MM.1S (cell line): ENCODE measurements around the gene C13orf46.

Experiments used
- DNase-seq: peaks from one replicate; pipeline ENCODE4 v3.0.0-alpha.2; 2015
- H2AFZ ChIP-seq: fragments of 300-600 bp; sonication (generic); 2 replicates; pipeline ENCODE4 v1.6.0; 2016; ENCODE audit warnings: antibody characterized with exemption, low read length
- H3F3A ChIP-seq: fragments of 300-600 bp; sonication (generic); 2 replicates; pipeline ENCODE4 v1.6.1; 2016; ENCODE audit warnings: mild to moderate bottlenecking, antibody characterized with exemption, low read length, moderate library complexity, mixed read lengths; ENCODE audit not compliant: insufficient read depth
- H3K27ac ChIP-seq: fragments of 300-600 bp; sonication (generic); 2 replicates; pipeline ENCODE4 v1.5.1; 2016; ENCODE audit warnings: mild to moderate bottlenecking, low read length
- H3K27me3 ChIP-seq: fragments of 300-600 bp; sonication (generic); replicated peaks from 2 replicates; pipeline ENCODE4 v1.6.0; 2016; ENCODE audit warnings: low read length; ENCODE audit not compliant: insufficient read depth
- H3K36me3 ChIP-seq: fragments of 300-600 bp; sonication (generic); replicated peaks from 2 replicates; pipeline ENCODE4 v1.6.1; 2016; ENCODE audit warnings: mild to moderate bottlenecking, low read length, mixed read lengths; ENCODE audit not compliant: insufficient read depth
- H3K4me1 ChIP-seq: fragments of 300-600 bp; sonication (generic); 2 replicates; pipeline ENCODE4 v1.6.1; 2016; ENCODE audit warnings: low read length, mixed read lengths
- H3K4me2 ChIP-seq: fragments of 300-600 bp; sonication (generic); 2 replicates; pipeline ENCODE4 v1.6.0; 2016; ENCODE audit warnings: low read depth, low read length
- H3K4me3 ChIP-seq: fragments of 300-600 bp; sonication (generic); 2 replicates; pipeline ENCODE4 v1.5.1; 2016; ENCODE audit warnings: low read length, mixed read lengths
- H3K79me2 ChIP-seq: fragments of 300-600 bp; sonication (generic); 2 replicates; pipeline ENCODE4 v1.6.1; 2016; ENCODE audit warnings: mixed run types, low read length, mixed read lengths
- H3K9ac ChIP-seq: fragments of 300-600 bp; sonication (generic); 2 replicates; pipeline ENCODE4 v1.6.1; 2016; ENCODE audit warnings: low read length, mixed read lengths
- H3K9me2 ChIP-seq: fragments of 300-600 bp; sonication (generic); replicated peaks from 2 replicates; pipeline ENCODE4 v1.6.1; 2016; ENCODE audit warnings: mild to moderate bottlenecking, low read length, mixed read lengths; ENCODE audit not compliant: insufficient read depth
- H3K9me3 ChIP-seq: fragments of 300-600 bp; sonication (generic); replicated peaks from 2 replicates; pipeline ENCODE4 v1.6.1; 2016; ENCODE audit warnings: mild to moderate bottlenecking, low read length, mixed read lengths; ENCODE audit not compliant: insufficient read depth
- H4K20me1 ChIP-seq: fragments of 300-600 bp; sonication (generic); 2 replicates; pipeline ENCODE4 v1.6.1; 2016; ENCODE audit warnings: mild to moderate bottlenecking, low read length, moderate library complexity, mixed read lengths; ENCODE audit not compliant: insufficient read depth
- EZH2 ChIP-seq: fragments of 300-600 bp; sonication (generic); optimal IDR thresholded peaks from 2 replicates; pipeline ENCODE3; 2017; ENCODE audit warnings: low read depth, mild to moderate bottlenecking, antibody characterized with exemption, low read length, mixed read lengths
- EZH2phosphoT487 ChIP-seq: fragments of 300-600 bp; sonication (generic); IDR thresholded peaks from 2 replicates; pipeline ENCODE4 v1.6.1; 2018; ENCODE audit warnings: antibody characterized with exemption, low read length
- TF ChIP-seq, protein P1 (sequence below): fragments of 300-600 bp; sonication (generic); IDR thresholded peaks from 2 replicates; pipeline ENCODE4 v1.5.1; 2016; ENCODE audit warnings: antibody characterized with exemption, low read length, mixed read lengths

The C13orf46 gene

GRCh38 chr13:113955235-113955634 is 18.6 kb downstream of the C13orf46 start:
- H3K9me3 ChIP-seq, result no peaks in the 10 kb centered on the region
- no peaks in the 10 kb centered on the region for H3K27me3 ChIP-seq
- H3K4me1 ChIP-seq, result no peaks in the 10 kb centered on the region
- no peaks in the 10 kb centered on the region for H3K36me3 ChIP-seq
- no peak overlapping the region for H3K9ac ChIP-seq
- H3K79me2 ChIP-seq, result no peaks in the 10 kb centered on the region
- H3K4me3 ChIP-seq, result no peak overlapping the region
- H3K9me2 ChIP-seq, result no peaks in the 10 kb centered on the region
- H3K4me2 ChIP-seq, result no peak overlapping the region
- H2AFZ ChIP-seq, result no peak overlapping the region
- no peak overlapping the region for H3K27ac ChIP-seq
- no peaks in the 10 kb centered on the region for H3F3A ChIP-seq
- no peak for TF ChIP-seq EZH2phosphoT487
- TF ChIP-seq, protein P1, sequence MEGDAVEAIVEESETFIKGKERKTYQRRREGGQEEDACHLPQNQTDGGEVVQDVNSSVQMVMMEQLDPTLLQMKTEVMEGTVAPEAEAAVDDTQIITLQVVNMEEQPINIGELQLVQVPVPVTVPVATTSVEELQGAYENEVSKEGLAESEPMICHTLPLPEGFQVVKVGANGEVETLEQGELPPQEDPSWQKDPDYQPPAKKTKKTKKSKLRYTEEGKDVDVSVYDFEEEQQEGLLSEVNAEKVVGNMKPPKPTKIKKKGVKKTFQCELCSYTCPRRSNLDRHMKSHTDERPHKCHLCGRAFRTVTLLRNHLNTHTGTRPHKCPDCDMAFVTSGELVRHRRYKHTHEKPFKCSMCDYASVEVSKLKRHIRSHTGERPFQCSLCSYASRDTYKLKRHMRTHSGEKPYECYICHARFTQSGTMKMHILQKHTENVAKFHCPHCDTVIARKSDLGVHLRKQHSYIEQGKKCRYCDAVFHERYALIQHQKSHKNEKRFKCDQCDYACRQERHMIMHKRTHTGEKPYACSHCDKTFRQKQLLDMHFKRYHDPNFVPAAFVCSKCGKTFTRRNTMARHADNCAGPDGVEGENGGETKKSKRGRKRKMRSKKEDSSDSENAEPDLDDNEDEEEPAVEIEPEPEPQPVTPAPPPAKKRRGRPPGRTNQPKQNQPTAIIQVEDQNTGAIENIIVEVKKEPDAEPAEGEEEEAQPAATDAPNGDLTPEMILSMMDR, result no peak
- no peak for TF ChIP-seq EZH2
- no peak for DNase-seq
- no peaks in the 10 kb centered on the region for H4K20me1 ChIP-seq

DNA sequence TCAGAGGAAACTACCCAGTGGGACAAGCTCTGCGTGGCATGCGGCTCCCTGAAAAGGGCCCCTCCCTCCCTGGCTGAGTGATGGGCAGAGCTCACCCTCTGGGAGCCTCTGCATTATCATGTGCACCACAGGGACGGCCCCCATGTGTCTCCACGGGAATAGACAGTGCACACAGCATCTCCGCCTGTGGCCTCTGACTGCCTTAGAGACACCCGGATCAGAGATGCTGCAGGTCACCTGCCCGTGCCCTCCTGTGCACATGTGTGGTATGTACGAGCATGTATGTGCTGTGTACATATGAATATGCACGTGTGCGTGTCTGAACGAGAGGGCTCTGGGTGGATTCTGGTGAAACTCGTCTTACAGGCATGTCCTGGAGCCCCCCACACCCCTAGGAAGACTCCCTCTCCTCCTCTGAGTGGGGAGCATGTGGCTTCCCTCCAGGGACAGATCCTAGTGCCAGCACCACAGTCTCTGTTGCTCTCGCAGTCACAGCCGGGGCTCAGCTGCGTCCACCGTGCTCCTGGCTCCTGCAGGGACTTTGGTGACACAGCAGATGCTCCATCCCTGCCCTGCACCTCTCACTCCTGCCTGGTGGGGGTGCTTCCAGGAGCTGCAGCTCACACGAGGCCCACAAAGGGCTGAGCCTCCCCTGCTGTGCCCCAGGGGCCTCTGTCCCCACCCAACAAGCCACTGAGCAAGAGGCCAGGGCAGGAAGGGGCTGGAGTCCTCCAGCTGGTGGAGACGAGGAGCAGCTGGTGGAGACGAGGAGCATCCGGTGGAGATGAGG is 19.6 kb downstream of the C13orf46 start:
- Histone ChIP-seq H3K9me2 (no peaks in the 10 kb centered on the region), H3K27me3 (no peaks in the 10 kb centered on the region), H3K9me3 (no peaks in the 10 kb centered on the region), H3K4me3 (no peak overlapping the region), H3K27ac (no peak overlapping the region), H3K9ac (no peak overlapping the region), H2AFZ (no peak overlapping the region), H3K4me1 (no peaks in the 10 kb centered on the region), H4K20me1 (no peaks in the 10 kb centered on the region), H3K79me2 (no peaks in the 10 kb centered on the region), H3F3A (no peaks in the 10 kb centered on the region), H3K36me3 (no peaks in the 10 kb centered on the region), H3K4me2 (no peak overlapping the region)
- TF ChIP-seq EZH2 (no peak), EZH2phosphoT487 (no peak)
- TF ChIP-seq, protein P1, result no peak
- DNase-seq, result no peak

DNA sequence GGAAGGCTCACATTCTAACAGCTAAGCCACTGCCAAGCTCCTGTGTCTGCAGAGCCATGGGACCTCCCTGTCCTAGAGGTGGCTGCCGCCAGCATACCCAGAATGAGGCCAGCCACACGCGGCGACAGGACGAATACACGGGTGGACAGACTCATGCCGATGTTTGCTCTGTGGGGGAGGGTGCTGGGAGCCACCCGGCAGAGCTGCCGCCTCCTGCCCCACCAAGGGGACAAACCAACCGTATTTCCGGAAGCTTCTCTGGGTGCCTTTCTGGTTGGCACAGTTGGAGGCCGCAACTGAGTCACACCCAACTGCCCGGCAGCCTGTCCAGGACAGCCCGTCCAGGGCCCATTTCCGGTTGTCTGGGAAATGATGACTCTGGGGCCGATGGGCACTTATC is 20.3 kb downstream of the C13orf46 start:
- Histone ChIP-seq H3K9ac (no peak overlapping the region), H2AFZ (no peak overlapping the region), H3K9me2 (no peaks in the 10 kb centered on the region), H3K4me1 (no peaks in the 10 kb centered on the region), H3K36me3 (no peaks in the 10 kb centered on the region), H3K27ac (no peak overlapping the region), H3K9me3 (no peaks in the 10 kb centered on the region), H3F3A (no peaks in the 10 kb centered on the region), H4K20me1 (no peaks in the 10 kb centered on the region), H3K4me3 (no peak overlapping the region), H3K79me2 (no peaks in the 10 kb centered on the region), H3K27me3 (no peaks in the 10 kb centered on the region), H3K4me2 (no peak overlapping the region)
- DNase-seq, result no peak
- TF ChIP-seq, protein P1, result no peak
- TF ChIP-seq EZH2 (no peak), EZH2phosphoT487 (no peak)
